PC-9 (cell line): Measurements from ENCODE around the gene LRRN4CL.

Experiments used
- CTCF ChIP-seq: fragments of 200-600 bp; sonication (generic); conservative IDR thresholded peaks from 2 replicates; pipeline ENCODE4 v1.6.1; 2017; ENCODE audit warnings: mixed run types, antibody characterized with exemption, mild to moderate bottlenecking, moderate library complexity
- EZH2 ChIP-seq: fragments of 200-600 bp; sonication (generic); IDR thresholded peaks from 2 replicates; pipeline ENCODE4 v1.8.0; 2017; ENCODE audit warnings: antibody characterized with exemption, low read depth

GRCh38 chr11:62676698-62677097 lies 12.6 kb downstream of the LRRN4CL start:
- no peak for TF ChIP-seq CTCF
- no peak for TF ChIP-seq EZH2
